K562 (cell line): ENCODE results near the gene OR11A1.

ENCODE experiments used
- ELF4 ChIP-seq: fragments of 450-650 bp; formaldehyde crosslinking; IDR thresholded peaks from 2 replicates; pipeline ENCODE4 v1.4.0; 2022; ENCODE audit warnings: missing genetic modification characterization
- FOSL1 ChIP-seq: fragments of 200-800 bp; sonication (Bioruptor generic); conservative IDR thresholded peaks from 2 replicates; pipeline ENCODE4 v1.6.1; 2016; ENCODE audit warnings: missing genetic modification characterization, missing compliant biosample characterization
- POLR2A ChIP-seq: fragments of 450-650 bp; conservative IDR thresholded peaks from 2 replicates; pipeline ENCODE4 v1.6.1; 2016
- SP1 ChIP-seq: sonication (generic); formaldehyde crosslinking; IDR thresholded peaks from 2 replicates; pipeline ENCODE4 v1.8.1; 2022; ENCODE audit warnings: mild to moderate bottlenecking, missing genetic modification reagents
- TF ChIP-seq, protein P1 (sequence below): fragments of 450-650 bp; IDR thresholded peaks from 2 replicates; pipeline ENCODE4 v1.6.1; 2016

DNA sequence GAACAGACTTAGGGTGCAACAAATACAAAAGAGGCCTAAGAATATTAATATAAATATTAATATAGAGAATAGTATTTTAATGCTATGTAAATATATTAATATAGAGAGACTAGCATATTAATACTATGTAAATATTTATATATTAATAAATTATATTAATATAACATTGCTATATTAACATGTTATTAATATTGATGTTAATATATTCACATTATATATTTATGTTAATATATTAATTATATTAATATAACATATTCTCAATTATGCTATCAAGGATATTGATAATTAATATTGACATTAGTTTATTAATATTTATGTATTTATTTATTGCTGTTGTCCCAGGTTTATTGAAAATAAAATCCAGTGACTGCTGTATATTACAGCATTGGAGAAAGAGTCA, 32.0 kb upstream of the OR11A1 start:
- TF ChIP-seq POLR2A (no peak), ELF4 (CRISPR knock-in tag) (no peak), SP1 (CRISPR knock-in tag) (no peak), FOSL1 (tag) (no peak)
- TF ChIP-seq, protein P1, sequence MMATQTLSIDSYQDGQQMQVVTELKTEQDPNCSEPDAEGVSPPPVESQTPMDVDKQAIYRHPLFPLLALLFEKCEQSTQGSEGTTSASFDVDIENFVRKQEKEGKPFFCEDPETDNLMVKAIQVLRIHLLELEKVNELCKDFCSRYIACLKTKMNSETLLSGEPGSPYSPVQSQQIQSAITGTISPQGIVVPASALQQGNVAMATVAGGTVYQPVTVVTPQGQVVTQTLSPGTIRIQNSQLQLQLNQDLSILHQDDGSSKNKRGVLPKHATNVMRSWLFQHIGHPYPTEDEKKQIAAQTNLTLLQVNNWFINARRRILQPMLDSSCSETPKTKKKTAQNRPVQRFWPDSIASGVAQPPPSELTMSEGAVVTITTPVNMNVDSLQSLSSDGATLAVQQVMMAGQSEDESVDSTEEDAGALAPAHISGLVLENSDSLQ, result no peak
